Measurements from ENCODE around the gene TCL1B. TPM values are rescaled to one million over a fixed set of nuclear protein-coding genes. Genes with fewer than 3 reads are reported as not detected.

TCL1B gene
- total RNA-seq, 2 donors from 2014 or later: 1.4 TPM; not detected in 1

DNA sequence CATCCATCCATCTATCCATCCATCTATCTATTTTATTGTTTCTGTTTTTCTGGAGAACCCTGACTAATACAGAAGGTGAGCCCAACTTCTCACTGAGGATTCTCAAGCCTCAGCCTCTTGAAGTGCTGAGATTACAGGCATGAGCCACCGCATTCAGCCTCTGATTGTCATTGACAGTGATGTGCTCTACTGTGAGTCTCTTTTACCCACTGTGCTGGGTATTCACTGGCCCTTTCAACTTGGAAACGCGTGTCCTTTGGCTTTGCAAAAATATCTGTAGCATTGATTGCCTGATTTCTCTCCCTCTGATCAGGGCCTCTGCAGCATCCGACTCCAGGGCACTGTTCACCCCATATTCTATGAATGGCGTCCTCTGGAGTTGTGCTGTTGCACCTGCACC is 29.6 kb upstream of the TCL1B start:
- H3K4me1 ChIP-seq (replicated peaks): no peaks in the 10 kb centered on the region
- H3K27me3 ChIP-seq (replicated peaks; ENCODE audit: insufficient read depth): peaks cover 4% of the 10 kb centered on the region
- TF ChIP-seq, protein P1, sequence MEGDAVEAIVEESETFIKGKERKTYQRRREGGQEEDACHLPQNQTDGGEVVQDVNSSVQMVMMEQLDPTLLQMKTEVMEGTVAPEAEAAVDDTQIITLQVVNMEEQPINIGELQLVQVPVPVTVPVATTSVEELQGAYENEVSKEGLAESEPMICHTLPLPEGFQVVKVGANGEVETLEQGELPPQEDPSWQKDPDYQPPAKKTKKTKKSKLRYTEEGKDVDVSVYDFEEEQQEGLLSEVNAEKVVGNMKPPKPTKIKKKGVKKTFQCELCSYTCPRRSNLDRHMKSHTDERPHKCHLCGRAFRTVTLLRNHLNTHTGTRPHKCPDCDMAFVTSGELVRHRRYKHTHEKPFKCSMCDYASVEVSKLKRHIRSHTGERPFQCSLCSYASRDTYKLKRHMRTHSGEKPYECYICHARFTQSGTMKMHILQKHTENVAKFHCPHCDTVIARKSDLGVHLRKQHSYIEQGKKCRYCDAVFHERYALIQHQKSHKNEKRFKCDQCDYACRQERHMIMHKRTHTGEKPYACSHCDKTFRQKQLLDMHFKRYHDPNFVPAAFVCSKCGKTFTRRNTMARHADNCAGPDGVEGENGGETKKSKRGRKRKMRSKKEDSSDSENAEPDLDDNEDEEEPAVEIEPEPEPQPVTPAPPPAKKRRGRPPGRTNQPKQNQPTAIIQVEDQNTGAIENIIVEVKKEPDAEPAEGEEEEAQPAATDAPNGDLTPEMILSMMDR (IDR thresholded peaks at IDR 0.05): no peak
- TF ChIP-seq POLR2AphosphoS5 (IDR thresholded peaks at IDR 0.05): no peak
- TF ChIP-seq POLR2A (IDR thresholded peaks at IDR 0.05): no peak
- no peaks in the 10 kb centered on the region for H3K9me3 ChIP-seq
- no peaks in the 10 kb centered on the region for H3K36me3 ChIP-seq
- DNase-seq (ENCODE audit: low spot score): no peak
- no peak overlapping the region for H3K27ac ChIP-seq
- intact Hi-C loops (cut with DNase I): no loop called here
- 83% methylated on average over 5 of the region's 5 CpGs for WGBS
- no peak overlapping the region for H3K4me3 ChIP-seq

DNA sequence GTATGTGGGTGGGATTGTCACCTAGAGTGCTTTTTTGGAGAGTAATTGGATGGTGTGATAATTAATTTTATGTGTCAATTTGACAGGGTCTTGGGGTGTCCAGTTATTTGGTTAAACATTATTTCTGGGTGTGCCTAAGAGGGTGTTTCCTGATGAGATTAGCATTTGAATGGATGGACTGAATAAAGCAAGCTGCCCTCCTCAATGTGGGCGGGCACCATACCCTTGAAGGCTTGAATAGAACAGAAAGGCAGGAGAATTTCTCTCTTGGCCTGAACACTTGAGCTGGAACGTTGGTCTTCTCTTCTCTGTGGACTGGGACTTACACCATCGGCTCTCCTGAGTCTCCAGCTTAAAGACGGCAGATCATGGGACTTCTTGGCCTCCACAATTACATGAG is 28.8 kb upstream of the TCL1B start:
- 74% methylated on average over 4 of the region's 4 CpGs for WGBS
- intact Hi-C loops (cut with DNase I): no loop called here

DNA sequence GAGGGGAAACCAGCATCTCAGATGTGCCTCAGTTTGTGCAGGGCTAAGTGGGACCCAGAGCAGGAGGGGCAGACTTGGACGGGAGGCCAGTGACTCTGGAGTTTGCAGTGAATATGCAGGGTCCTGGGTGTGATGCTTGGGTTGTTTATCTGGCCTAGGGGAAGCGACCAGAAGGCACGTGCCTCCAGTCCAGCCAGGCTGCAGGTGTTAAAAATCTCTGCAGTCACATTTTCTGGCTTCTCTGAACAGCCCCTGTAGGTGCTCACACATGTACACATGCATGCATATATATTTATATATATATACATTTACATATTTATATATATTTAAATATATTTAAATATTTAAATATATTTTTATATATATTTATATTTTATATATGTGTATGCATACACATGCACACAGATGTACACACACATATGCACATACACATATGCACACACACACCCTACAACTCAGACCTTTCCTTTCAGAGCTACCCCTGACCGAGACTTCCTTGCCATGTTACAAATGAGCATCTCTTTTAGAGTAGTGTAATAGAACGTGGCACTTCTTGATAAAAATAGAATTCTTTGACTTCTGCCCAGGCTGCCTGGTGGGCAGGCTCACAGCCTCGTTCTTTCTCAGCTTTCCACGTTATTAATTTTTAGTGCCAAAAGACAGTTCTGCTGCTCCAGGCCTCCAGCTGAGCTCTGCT is 26.8 kb upstream of the TCL1B start:
- WGBS: 44% methylated on average over 7 of the region's 7 CpGs

More for the DNA sequence above, 28.8 kb upstream of the TCL1B start:
- Histone ChIP-seq H3K4me3 (no peak overlapping the region), H3K4me1 (replicated peaks) (no peaks in the 10 kb centered on the region), H3K36me3 (no peaks in the 10 kb centered on the region), H3K27me3 (replicated peaks; ENCODE audit: insufficient read depth) (peaks cover 4% of the 10 kb centered on the region), H3K27ac (no peak overlapping the region), H3K9me3 (no peaks in the 10 kb centered on the region)
- no peak for DNase-seq (ENCODE audit: low spot score)
- TF ChIP-seq, protein P1 (IDR thresholded peaks at IDR 0.05): no peak
- TF ChIP-seq POLR2AphosphoS5 (IDR thresholded peaks at IDR 0.05) (no peak), POLR2A (IDR thresholded peaks at IDR 0.05) (no peak)

DNA sequence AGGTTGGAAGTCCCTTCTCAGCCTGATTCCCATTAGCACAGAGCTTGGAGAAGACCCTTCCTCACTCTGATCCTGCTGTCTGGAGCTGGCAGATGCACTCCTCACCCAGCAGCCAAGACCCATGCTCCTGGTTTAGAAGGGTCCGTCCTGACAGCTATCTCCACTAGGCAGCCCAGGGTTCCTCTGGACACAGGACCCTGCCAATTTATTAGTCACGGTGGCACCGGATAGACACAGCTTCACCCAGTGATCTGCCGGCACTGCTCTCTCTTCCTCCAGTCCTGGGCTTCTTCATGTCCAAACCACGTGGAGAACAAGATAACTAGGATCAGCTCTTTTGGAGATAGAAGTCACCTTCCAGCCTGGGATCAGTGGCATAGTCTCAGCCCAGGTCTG is 26.2 kb upstream of the TCL1B start:
- no peak overlapping the region for H3K27ac ChIP-seq
- intact Hi-C loops (cut with DNase I): no loop called here
- H3K27me3 ChIP-seq (replicated peaks; ENCODE audit: insufficient read depth): peaks cover 4% of the 10 kb centered on the region
- no peak for DNase-seq (ENCODE audit: low spot score)
- H3K36me3 ChIP-seq: no peaks in the 10 kb centered on the region
- H3K9me3 ChIP-seq: no peaks in the 10 kb centered on the region
- H3K4me1 ChIP-seq (replicated peaks): no peaks in the 10 kb centered on the region
- WGBS: 25% methylated on average over 5 of the region's 5 CpGs
- H3K4me3 ChIP-seq: no peak overlapping the region
- no peak for TF ChIP-seq POLR2A (IDR thresholded peaks at IDR 0.05)
- TF ChIP-seq, protein P1 (IDR thresholded peaks at IDR 0.05): no peak
- TF ChIP-seq POLR2AphosphoS5 (IDR thresholded peaks at IDR 0.05): no peak

More for the DNA sequence above, 26.8 kb upstream of the TCL1B start:
- H3K36me3 ChIP-seq: no peaks in the 10 kb centered on the region
- no peaks in the 10 kb centered on the region for H3K4me1 ChIP-seq (replicated peaks)
- H3K27me3 ChIP-seq (replicated peaks; ENCODE audit: insufficient read depth): peaks cover 4% of the 10 kb centered on the region
- no peak overlapping the region for H3K4me3 ChIP-seq
- intact Hi-C loops (cut with DNase I): no loop called here
- TF ChIP-seq POLR2A (IDR thresholded peaks at IDR 0.05) (no peak), POLR2AphosphoS5 (IDR thresholded peaks at IDR 0.05) (no peak)
- DNase-seq (ENCODE audit: low spot score): no peak
- no peak overlapping the region for H3K27ac ChIP-seq
- H3K9me3 ChIP-seq: no peaks in the 10 kb centered on the region

DNA sequence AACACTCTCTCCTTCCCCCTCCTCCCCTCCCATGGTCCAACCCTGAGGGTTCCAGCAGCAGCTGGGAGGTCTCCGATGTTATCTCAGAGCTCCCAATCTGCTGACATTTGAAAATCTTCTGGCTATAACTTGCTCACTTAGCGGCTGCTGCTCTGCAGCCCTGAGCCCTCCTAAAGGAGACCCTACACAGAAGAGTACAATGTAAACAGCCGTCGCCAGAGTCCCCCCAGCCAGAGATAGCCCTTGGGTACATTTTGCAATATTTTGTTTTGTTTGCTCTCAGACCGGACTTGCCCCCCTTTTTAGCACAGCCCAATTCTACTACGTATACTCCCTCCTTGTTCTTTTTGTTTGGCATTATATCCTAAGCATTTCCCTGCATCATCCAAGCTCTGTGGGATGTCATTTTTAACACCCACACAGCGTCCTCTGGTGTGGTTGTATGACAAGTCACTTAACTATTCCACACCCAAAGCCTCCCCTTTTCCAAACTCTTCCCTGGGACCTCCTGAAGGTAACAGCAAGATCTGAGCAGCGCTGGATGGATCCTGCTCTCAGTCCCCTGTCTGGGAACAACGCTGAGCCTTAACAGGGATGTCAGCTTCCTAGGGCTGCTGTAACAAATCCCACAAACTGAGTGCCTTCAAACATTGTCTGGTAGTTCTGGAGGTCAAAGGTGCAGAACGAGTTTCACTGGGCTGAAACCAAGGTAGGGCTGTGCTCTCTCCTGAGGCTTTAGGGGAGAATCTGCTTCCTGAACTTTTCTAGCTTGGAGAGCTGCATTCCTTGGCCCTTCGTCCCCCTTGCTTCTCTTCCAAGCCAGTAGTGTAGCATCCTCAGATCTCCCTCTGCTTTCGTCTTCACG is 25.3 kb upstream of the TCL1B start:
- intact Hi-C loops (cut with DNase I): no loop called here
- H3K4me1 ChIP-seq (replicated peaks): no peaks in the 10 kb centered on the region
- DNase-seq (ENCODE audit: low spot score): no peak
- H3K4me3 ChIP-seq: no peak overlapping the region
- WGBS: 32% methylated on average over 13 of the region's 13 CpGs
- H3K36me3 ChIP-seq: no peaks in the 10 kb centered on the region
- TF ChIP-seq POLR2AphosphoS5 (IDR thresholded peaks at IDR 0.05): no peak
- no peak for TF ChIP-seq POLR2A (IDR thresholded peaks at IDR 0.05)
- TF ChIP-seq, protein P1 (IDR thresholded peaks at IDR 0.05): no peak
- no peak overlapping the region for H3K27ac ChIP-seq
- peaks cover 4% of the 10 kb centered on the region for H3K27me3 ChIP-seq (replicated peaks; ENCODE audit: insufficient read depth)
- no peaks in the 10 kb centered on the region for H3K9me3 ChIP-seq
